HEK293 (cell line): ENCODE data around the gene HOXC5.

Experiments
- CTCF ChIA-PET: fragments of 350-600 bp; formaldehyde crosslinking; extraction: SDS; loops from one replicate; lab custom pipeline; 2021; ENCODE audit warnings: antibody characterized with exemption; lab: Yijun Ruan, JAX
- POLR2A ChIA-PET: fragments of 300-600 bp; formaldehyde crosslinking; extraction: SDS; loops from one replicate; lab custom pipeline; 2020; ENCODE audit warnings: antibody characterized with exemption, inconsistent platforms; lab: Yijun Ruan, JAX
- H3K27ac ChIP-seq: fragments of 200-500 bp; sonication (Bioruptor generic); 2 replicates; pipeline ENCODE4 v1.5.1; 2014; ENCODE audit warnings: low read depth, low read length, control low read depth, inconsistent platforms; ENCODE audit errors: extremely low read depth
- H3K36me3 ChIP-seq, 2 experiments: fragments of 200-500 bp in 1 of 2; sonication (Bioruptor generic) in 1 of 2; 1 replicate in 1 of 2; 2 replicates in 1 of 2; pipeline ENCODE4 v1.5.1; 2014 to 2017; ENCODE audit warnings: inconsistent platforms in 2 of 2, low read length in 2 of 2; ENCODE audit not compliant: control insufficient read depth in 2 of 2, insufficient read depth in 1 of 2
- H3K4me1 ChIP-seq: fragments of 200-500 bp; sonication (Bioruptor generic); 2 replicates; pipeline ENCODE4 v1.5.1; 2014; ENCODE audit warnings: mild to moderate bottlenecking, low read length, inconsistent platforms; ENCODE audit not compliant: control insufficient read depth, insufficient read depth
- H3K4me3 ChIP-seq: 2 replicates; pipeline ENCODE4 v1.5.1; 2011; ENCODE audit warnings: low read depth, mild to moderate bottlenecking, control low read depth, low read length, moderate library complexity
- H3K9me3 ChIP-seq: fragments of 200-500 bp; sonication (Bioruptor generic); 2 replicates; pipeline ENCODE4 v1.5.1; 2014; ENCODE audit warnings: low read depth, low read length, inconsistent platforms; ENCODE audit not compliant: control insufficient read depth, insufficient read depth
- BCL11B ChIP-seq: fragments of 450-650 bp; formaldehyde crosslinking; IDR thresholded peaks from 2 replicates; pipeline ENCODE4 v1.5.1; 2016; ENCODE audit warnings: low read depth, missing biosample characterization, missing genetic modification characterization
- FEZF1 ChIP-seq: fragments of 450-650 bp; formaldehyde crosslinking; IDR thresholded peaks from 2 replicates; pipeline ENCODE4 v1.5.1; 2016; ENCODE audit warnings: missing biosample characterization, missing genetic modification characterization
- GLI4 ChIP-seq: fragments of 450-650 bp; formaldehyde crosslinking; IDR thresholded peaks from 2 replicates; pipeline ENCODE4 v1.5.1; 2016; ENCODE audit warnings: missing biosample characterization, missing genetic modification characterization
- IKZF3 ChIP-seq: fragments of 450-650 bp; IDR thresholded peaks from 2 replicates; pipeline ENCODE4 v1.5.0; 2018; ENCODE audit warnings: missing biosample characterization, mild to moderate bottlenecking, missing genetic modification characterization, moderate library complexity
- KLF8 ChIP-seq: fragments of 450-650 bp; formaldehyde crosslinking; IDR thresholded peaks from 2 replicates; pipeline ENCODE4 v1.5.1; 2016; ENCODE audit warnings: missing biosample characterization, missing genetic modification characterization
- OVOL3 ChIP-seq: fragments of 450-650 bp; formaldehyde crosslinking; IDR thresholded peaks from 2 replicates; pipeline ENCODE4 v1.5.1; 2016; ENCODE audit warnings: missing biosample characterization, missing genetic modification characterization
- PRDM1 ChIP-seq: fragments of 450-650 bp; formaldehyde crosslinking; IDR thresholded peaks from 2 replicates; pipeline ENCODE4; 2016; ENCODE audit warnings: missing biosample characterization, missing genetic modification characterization
- TRIM28 ChIP-seq: IDR thresholded peaks from 2 replicates; pipeline ENCODE4 v1.6.1; 2011; ENCODE audit warnings: low read length, control low read depth, borderline replicate concordance
- ZBTB17 ChIP-seq: fragments of 450-650 bp; formaldehyde crosslinking; IDR thresholded peaks from 2 replicates; pipeline ENCODE4 v1.5.1; 2016; ENCODE audit warnings: missing biosample characterization, missing genetic modification characterization
- ZFP41 ChIP-seq: fragments of 450-650 bp; formaldehyde crosslinking; IDR thresholded peaks from 2 replicates; pipeline ENCODE4 v1.5.1; 2016; ENCODE audit warnings: missing biosample characterization, missing genetic modification characterization, borderline replicate concordance
- ZNF140 ChIP-seq: fragments of 450-650 bp; formaldehyde crosslinking; IDR thresholded peaks from 2 replicates; pipeline ENCODE4 v1.5.1; 2016; ENCODE audit warnings: missing biosample characterization, missing genetic modification characterization
- ZNF24 ChIP-seq: fragments of 450-650 bp; formaldehyde crosslinking; IDR thresholded peaks from 2 replicates; pipeline ENCODE4 v1.5.1; 2016; ENCODE audit warnings: missing biosample characterization, missing genetic modification characterization
- ZNF274 ChIP-seq, 2 experiments: fragments of 200-500 bp in 1 of 2; fragments of 450-650 bp in 1 of 2; sonication (Bioruptor generic) in 1 of 2; formaldehyde crosslinking in 1 of 2; IDR thresholded peaks; 2 replicates each; pipeline versions ENCODE4 v1.5.1 to v1.6.1; 2014 to 2016; ENCODE audit warnings: borderline replicate concordance in 1 of 2, inconsistent platforms in 1 of 2, low read length in 1 of 2, missing biosample characterization in 1 of 2, missing genetic modification characterization in 1 of 2
- ZNF302 ChIP-seq: fragments of 450-650 bp; formaldehyde crosslinking; IDR thresholded peaks from 2 replicates; pipeline ENCODE4 v1.5.1; 2016; ENCODE audit warnings: missing biosample characterization, missing genetic modification characterization, low read depth
- ZNF366 ChIP-seq: fragments of 450-650 bp; formaldehyde crosslinking; conservative IDR thresholded peaks from 2 replicates; pipeline ENCODE4 v1.5.1; 2016; ENCODE audit warnings: missing biosample characterization, missing genetic modification characterization
- ZNF416 ChIP-seq: fragments of 450-650 bp; formaldehyde crosslinking; IDR thresholded peaks from 2 replicates; pipeline ENCODE4 v1.5.1; 2016; ENCODE audit warnings: missing biosample characterization, missing genetic modification characterization
- ZNF426 ChIP-seq: fragments of 450-650 bp; formaldehyde crosslinking; IDR thresholded peaks from 2 replicates; pipeline ENCODE4 v1.5.1; 2017; ENCODE audit warnings: missing biosample characterization, missing genetic modification characterization, mild to moderate bottlenecking, inconsistent platforms, moderate library complexity
- ZNF433 ChIP-seq: fragments of 450-650 bp; formaldehyde crosslinking; IDR thresholded peaks from 2 replicates; pipeline ENCODE4 v1.5.1; 2016; ENCODE audit warnings: missing biosample characterization, missing genetic modification characterization, low read depth
- ZNF449 ChIP-seq: fragments of 450-650 bp; formaldehyde crosslinking; IDR thresholded peaks from 2 replicates; pipeline ENCODE4 v1.5.1; 2017; ENCODE audit warnings: missing biosample characterization, mild to moderate bottlenecking, missing genetic modification characterization, moderate library complexity
- ZNF530 ChIP-seq: fragments of 450-650 bp; formaldehyde crosslinking; IDR thresholded peaks from 2 replicates; pipeline ENCODE4 v1.5.1; 2016; ENCODE audit warnings: low read depth, missing biosample characterization, missing genetic modification characterization
- ZNF610 ChIP-seq: fragments of 450-650 bp; formaldehyde crosslinking; IDR thresholded peaks from 2 replicates; pipeline ENCODE4 v1.5.1; 2016; ENCODE audit warnings: missing biosample characterization, missing genetic modification characterization, borderline replicate concordance
- ZNF777 ChIP-seq: fragments of 450-650 bp; formaldehyde crosslinking; IDR thresholded peaks from 2 replicates; pipeline ENCODE4 v1.5.1; 2017; ENCODE audit warnings: missing biosample characterization, missing genetic modification characterization, borderline replicate concordance
- ZSCAN30 ChIP-seq: fragments of 450-650 bp; IDR thresholded peaks from 2 replicates; pipeline ENCODE4 v1.5.1; 2018; ENCODE audit warnings: missing biosample characterization, mild to moderate bottlenecking, missing genetic modification characterization, moderate library complexity
- ZXDB ChIP-seq: fragments of 450-650 bp; formaldehyde crosslinking; IDR thresholded peaks from 2 replicates; pipeline ENCODE4 v1.5.1; 2016; ENCODE audit warnings: missing biosample characterization, missing genetic modification characterization
- TF ChIP-seq, protein P1 (sequence below): fragments of 450-650 bp; formaldehyde crosslinking; IDR thresholded peaks from 2 replicates; pipeline ENCODE4 v1.5.1; 2016; ENCODE audit warnings: missing biosample characterization, missing genetic modification characterization

HOXC5 gene

GRCh38 chr12:53985994-53986685 is 46.7 kb upstream of the HOXC5 start (continued):
- TF ChIP-seq KLF8 (peak; percentile 34; the same call in 1 of the 2 replicates), ZNF140 (no peak), ZNF24 (tag by site-specific recombination) (no peak), ZNF433 (tag by site-specific recombination) (no peak), ZNF610 (tag by site-specific recombination) (no peak), GLI4 (tag by site-specific recombination) (no peak), ZNF302 (tag by site-specific recombination) (no peak), TRIM28 (no peak), OVOL3 (tag by site-specific recombination) (no peak), ZNF530 (tag by site-specific recombination) (no peak), ZFP41 (no peak), ZNF426 (tag by site-specific recombination) (no peak), ZBTB17 (tag by site-specific recombination) (no peak), ZNF449 (tag by site-specific recombination) (no peak), ZXDB (tag by site-specific recombination) (no peak), ZNF274 (IDR thresholded peaks at IDR 0.05; ENCODE audit: low read length) (no peak), ZNF274 (tag by site-specific recombination; IDR thresholded peaks at IDR 0.05; ENCODE audit: borderline replicate concordance) (no peak), FEZF1 (tag by site-specific recombination) (no peak), BCL11B (tag by site-specific recombination) (no peak), ZNF416 (no peak), ZSCAN30 (tag by site-specific recombination) (no peak), IKZF3 (peak; percentile 20; the same call in 1 of the 2 replicates)
- TF ChIP-seq, protein P1, sequence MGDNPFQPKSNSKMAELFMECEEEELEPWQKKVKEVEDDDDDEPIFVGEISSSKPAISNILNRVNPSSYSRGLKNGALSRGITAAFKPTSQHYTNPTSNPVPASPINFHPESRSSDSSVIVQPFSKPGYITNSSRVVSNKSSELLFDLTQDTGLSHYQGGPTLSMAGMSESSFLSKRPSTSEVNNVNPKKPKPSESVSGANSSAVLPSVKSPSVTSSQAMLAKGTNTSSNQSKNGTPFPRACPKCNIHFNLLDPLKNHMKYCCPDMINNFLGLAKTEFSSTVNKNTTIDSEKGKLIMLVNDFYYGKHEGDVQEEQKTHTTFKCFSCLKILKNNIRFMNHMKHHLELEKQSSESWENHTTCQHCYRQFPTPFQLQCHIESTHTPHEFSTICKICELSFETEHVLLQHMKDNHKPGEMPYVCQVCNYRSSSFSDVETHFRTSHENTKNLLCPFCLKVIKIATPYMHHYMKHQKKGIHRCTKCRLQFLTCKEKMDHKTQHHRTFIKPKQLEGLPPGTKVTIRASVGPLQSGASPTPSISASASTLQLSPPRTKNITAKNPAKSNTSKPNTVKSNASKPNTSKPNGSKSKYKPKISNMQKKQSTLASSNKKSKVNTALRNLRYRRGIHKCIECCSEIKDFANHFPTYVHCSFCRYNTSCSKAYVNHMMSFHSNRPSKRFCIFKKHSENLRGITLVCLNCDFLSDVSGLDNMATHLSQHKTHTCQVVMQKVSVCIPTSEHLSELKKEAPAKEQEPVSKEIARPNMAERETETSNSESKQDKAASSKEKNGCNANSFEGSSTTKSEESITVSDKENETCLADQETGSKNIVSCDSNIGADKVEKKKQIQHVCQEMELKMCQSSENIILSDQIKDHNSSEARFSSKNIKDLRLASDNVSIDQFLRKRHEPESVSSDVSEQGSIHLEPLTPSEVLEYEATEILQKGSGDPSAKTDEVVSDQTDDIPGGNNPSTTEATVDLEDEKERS (tag by site-specific recombination) = no peak

- TF ChIP-seq ZNF366 (tag by site-specific recombination) (no peak), PRDM1 (tag by site-specific recombination) (peak; percentile 93), ZNF777 (tag by site-specific recombination) (no peak)
- no peaks in the 10 kb centered on the region for H3K36me3 ChIP-seq
- peak overlapping the region; percentile 90 for H3K27ac ChIP-seq
- H3K4me1 ChIP-seq = peaks cover 38% of the 10 kb centered on the region
- H3K4me3 ChIP-seq = peak overlapping the region; percentile 31; the same call in 1 of the 2 replicates
- ChIA-PET POLR2A (interaction anchor here (1.0 to 2.5 kb wide), 5 partner anchors 9 to 14 kb away, joined by 3 to 16 read pairs (median 4); partner anchors contain the start of gene HOXC9), CTCF (interaction anchor here (0.6 to 5.8 kb wide), 19 partner anchors 12 to 586 kb away, joined by 3 to 88 read pairs (median 7); partner anchors contain the start of genes HOXC5, HOXC8, HOXC9 and SMUG1)
- H3K9me3 ChIP-seq = no peaks in the 10 kb centered on the region
Measured at GRCh38 chr12:53986686-53987483, 46.0 kb upstream of the HOXC5 start.
